Ishikawa (cell line): ENCODE results near the gene TNPO2.

ENCODE experiments used
- CEBPB ChIP-seq: IDR thresholded peaks from 2 replicates; pipeline ENCODE4 v1.6.1; 2012
- CREB1 ChIP-seq: IDR thresholded peaks from 2 replicates; pipeline ENCODE4 v1.6.1; 2012; ENCODE audit warnings: low read depth
- EGR1 ChIP-seq: IDR thresholded peaks from 2 replicates; pipeline ENCODE4 v1.6.1; 2012
- EP300 ChIP-seq: IDR thresholded peaks from 2 replicates; pipeline ENCODE4 v1.6.1; 2012; ENCODE audit warnings: borderline replicate concordance
- FOXM1 ChIP-seq: IDR thresholded peaks from 2 replicates; pipeline ENCODE4 v1.6.1; 2012; ENCODE audit warnings: low read depth, borderline replicate concordance
- NFIC ChIP-seq: IDR thresholded peaks from 2 replicates; pipeline ENCODE4 v1.6.1; 2012
- RAD21 ChIP-seq: IDR thresholded peaks from 2 replicates; pipeline ENCODE4 v1.6.1; 2012; ENCODE audit warnings: low read depth
- TAF1 ChIP-seq: IDR thresholded peaks from 2 replicates; pipeline ENCODE4 v1.6.1; 2012; ENCODE audit warnings: low read depth, mild to moderate bottlenecking
- TCF12 ChIP-seq: IDR thresholded peaks from 2 replicates; pipeline ENCODE4 v1.6.1; 2012; ENCODE audit warnings: low read depth
- TEAD4 ChIP-seq: IDR thresholded peaks from 2 replicates; pipeline ENCODE4 v1.6.1; 2012
- YY1 ChIP-seq: IDR thresholded peaks from 2 replicates; pipeline ENCODE4 v1.6.1; 2012; ENCODE audit warnings: low read depth
- ZBTB7A ChIP-seq: IDR thresholded peaks from 2 replicates; pipeline ENCODE4 v1.6.1; 2012; ENCODE audit warnings: low read depth
- TF ChIP-seq, protein P1 (sequence below): IDR thresholded peaks from 2 replicates; pipeline ENCODE4 v1.6.1; 2012; ENCODE audit warnings: low read depth, mild to moderate bottlenecking
- TF ChIP-seq, protein P2 (sequence below): IDR thresholded peaks from 2 replicates; pipeline ENCODE4 v1.6.1; 2012
- TF ChIP-seq, protein P3 (sequence below): IDR thresholded peaks from 2 replicates; pipeline ENCODE4 v1.6.1; 2012

The TNPO2 gene

DNA sequence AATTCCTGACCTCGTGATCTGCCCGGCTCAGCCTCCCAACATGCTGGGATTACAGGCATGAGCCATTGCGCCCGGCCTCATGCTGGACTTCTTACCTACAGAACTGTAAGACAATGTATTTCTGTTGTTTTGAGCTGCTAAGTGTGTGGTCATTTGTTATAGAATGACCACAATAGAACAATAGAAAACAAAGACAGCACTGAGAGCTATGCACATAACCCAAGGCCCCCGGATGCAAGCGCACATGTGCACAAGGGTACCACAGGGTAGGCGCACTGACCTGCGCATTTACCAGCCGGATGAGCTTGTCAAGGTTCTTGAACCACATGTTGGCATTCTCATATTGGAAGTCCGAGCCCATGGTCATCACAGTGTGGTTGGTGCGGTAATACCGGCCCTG is 62.8 kb downstream of the TNPO2 start:
- TF ChIP-seq YY1 = no peak
- TF ChIP-seq CREB1 = no peak
- TF ChIP-seq EP300 = no peak
- TF ChIP-seq FOXM1 = no peak
- no peak for TF ChIP-seq EGR1
- TF ChIP-seq, protein P1, sequence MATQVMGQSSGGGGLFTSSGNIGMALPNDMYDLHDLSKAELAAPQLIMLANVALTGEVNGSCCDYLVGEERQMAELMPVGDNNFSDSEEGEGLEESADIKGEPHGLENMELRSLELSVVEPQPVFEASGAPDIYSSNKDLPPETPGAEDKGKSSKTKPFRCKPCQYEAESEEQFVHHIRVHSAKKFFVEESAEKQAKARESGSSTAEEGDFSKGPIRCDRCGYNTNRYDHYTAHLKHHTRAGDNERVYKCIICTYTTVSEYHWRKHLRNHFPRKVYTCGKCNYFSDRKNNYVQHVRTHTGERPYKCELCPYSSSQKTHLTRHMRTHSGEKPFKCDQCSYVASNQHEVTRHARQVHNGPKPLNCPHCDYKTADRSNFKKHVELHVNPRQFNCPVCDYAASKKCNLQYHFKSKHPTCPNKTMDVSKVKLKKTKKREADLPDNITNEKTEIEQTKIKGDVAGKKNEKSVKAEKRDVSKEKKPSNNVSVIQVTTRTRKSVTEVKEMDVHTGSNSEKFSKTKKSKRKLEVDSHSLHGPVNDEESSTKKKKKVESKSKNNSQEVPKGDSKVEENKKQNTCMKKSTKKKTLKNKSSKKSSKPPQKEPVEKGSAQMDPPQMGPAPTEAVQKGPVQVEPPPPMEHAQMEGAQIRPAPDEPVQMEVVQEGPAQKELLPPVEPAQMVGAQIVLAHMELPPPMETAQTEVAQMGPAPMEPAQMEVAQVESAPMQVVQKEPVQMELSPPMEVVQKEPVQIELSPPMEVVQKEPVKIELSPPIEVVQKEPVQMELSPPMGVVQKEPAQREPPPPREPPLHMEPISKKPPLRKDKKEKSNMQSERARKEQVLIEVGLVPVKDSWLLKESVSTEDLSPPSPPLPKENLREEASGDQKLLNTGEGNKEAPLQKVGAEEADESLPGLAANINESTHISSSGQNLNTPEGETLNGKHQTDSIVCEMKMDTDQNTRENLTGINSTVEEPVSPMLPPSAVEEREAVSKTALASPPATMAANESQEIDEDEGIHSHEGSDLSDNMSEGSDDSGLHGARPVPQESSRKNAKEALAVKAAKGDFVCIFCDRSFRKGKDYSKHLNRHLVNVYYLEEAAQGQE = no peak
- TF ChIP-seq TEAD4 = no peak
- TF ChIP-seq, protein P2, sequence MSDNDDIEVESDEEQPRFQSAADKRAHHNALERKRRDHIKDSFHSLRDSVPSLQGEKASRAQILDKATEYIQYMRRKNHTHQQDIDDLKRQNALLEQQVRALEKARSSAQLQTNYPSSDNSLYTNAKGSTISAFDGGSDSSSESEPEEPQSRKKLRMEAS = no peak
- no peak for TF ChIP-seq CEBPB
- TF ChIP-seq, protein P3, sequence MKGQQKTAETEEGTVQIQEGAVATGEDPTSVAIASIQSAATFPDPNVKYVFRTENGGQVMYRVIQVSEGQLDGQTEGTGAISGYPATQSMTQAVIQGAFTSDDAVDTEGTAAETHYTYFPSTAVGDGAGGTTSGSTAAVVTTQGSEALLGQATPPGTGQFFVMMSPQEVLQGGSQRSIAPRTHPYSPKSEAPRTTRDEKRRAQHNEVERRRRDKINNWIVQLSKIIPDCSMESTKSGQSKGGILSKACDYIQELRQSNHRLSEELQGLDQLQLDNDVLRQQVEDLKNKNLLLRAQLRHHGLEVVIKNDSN = no peak
- TF ChIP-seq RAD21 = no peak
- TF ChIP-seq TCF12 = no peak
- TF ChIP-seq TAF1 = no peak
- no peak for TF ChIP-seq NFIC

DNA sequence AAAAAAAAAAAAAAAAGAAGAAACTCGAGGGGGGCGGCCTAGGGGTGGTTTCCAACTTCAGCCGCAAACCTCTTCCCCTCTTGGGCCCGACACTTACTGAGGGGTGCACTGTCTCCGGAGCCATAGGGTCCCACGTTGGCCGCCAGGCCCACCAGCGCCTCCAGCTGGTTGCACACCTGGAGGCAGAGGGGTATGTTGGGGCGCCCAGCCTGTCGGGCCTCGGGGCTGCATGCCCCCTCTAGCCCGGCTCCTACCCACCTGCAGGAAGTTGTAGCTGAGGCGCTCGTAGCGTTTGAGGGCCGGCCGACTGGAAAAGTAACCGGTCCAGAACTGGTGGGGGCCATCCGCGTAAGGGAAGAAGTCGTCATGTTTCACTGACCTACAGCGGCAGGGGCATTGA is 65.8 kb downstream of the TNPO2 start:
- TF ChIP-seq TCF12 (no peak), CREB1 (no peak), RAD21 (no peak), CEBPB (no peak), NFIC (no peak), ZBTB7A (no peak)
- TF ChIP-seq, protein P1 = no peak
- TF ChIP-seq, protein P2 = no peak

DNA sequence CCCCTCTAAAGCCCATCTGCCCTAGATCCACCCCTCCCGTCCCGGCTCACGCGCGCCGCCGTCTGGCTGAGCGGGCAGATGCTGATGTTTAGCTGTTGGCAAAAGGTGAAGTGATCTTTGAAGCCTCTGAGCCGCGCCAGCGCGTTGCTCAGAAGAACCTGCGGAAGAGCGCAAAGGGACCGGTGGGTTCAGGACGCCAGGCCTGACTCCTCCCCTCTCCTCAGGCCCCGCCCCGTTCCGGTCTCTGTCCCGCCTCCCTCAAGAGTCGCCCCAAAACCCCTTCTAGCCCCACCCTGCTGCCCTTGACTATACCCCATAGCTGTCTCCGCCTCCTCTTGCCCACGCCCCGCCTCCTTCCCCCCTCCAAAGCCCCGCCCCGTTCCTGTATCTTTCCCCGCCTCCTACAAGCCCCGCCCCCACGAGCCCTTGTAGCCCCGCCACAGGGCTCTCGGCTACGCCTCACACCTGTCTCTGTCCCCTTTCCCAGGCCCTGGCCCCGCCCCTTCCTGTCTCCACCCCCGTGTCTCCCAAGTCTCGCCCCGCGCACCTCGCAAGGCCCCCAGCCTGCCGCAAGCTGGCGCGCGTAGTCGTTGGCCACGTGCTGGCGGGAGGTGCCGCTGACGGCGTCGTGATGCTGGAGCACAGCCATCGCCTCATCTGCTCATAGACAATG is 66.7 kb downstream of the TNPO2 start:
- TF ChIP-seq, protein P3 = no peak
- no peak for TF ChIP-seq EP300
- TF ChIP-seq NFIC = no peak
- TF ChIP-seq, protein P2 = no peak
- no peak for TF ChIP-seq TCF12
- no peak for TF ChIP-seq EGR1
- TF ChIP-seq RAD21 = no peak
- TF ChIP-seq FOXM1 = no peak
- no peak for TF ChIP-seq CREB1
- no peak for TF ChIP-seq TAF1
- TF ChIP-seq, protein P1 = no peak
- TF ChIP-seq ZBTB7A = no peak
- no peak for TF ChIP-seq TEAD4
- TF ChIP-seq YY1 = no peak
- TF ChIP-seq CEBPB = no peak

DNA sequence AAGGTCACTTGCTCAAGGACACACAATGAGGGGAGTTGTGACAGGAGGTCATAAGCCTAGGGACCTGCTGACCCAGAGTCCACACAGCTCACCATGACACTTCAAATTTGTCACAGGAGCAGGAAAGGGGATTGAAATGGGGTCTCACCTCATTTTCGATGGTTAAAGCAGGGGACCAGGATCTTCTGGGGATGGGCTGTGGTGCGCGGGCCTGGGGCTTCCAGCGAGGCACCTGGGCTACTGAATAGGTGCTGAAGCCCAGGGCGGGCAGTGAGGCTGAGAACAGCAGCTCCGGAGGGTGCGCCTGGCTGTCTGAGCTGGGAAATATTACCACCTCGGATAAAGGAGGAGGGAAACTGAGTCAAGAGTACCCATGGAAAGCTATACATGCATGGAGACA is 68.2 kb downstream of the TNPO2 start:
- no peak for TF ChIP-seq TCF12

DNA sequence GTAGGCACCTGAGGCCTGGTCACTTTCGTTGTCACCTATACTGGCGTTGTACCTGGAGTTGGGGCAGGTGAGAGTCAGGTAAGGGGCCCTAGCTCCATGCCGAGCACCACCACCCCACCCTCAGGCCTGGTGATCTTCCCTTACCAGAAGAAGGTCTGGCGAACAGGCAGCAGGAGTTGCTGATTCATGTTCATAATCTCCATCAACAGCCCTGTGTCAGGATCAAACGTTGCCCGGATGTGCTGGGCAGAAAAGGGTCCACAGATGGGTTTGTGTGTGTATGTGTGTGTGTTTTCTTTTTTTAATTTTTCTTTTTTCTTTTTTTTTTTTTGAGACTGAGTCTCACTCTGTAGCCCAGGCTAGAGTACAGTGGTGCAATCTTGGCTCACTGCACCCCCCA is 71.5 kb downstream of the TNPO2 start:
- TF ChIP-seq EGR1 (no peak), EP300 (no peak), YY1 (no peak), TEAD4 (no peak), CEBPB (no peak), RAD21 (no peak), NFIC (no peak), ZBTB7A (no peak), TCF12 (no peak), FOXM1 (no peak), TAF1 (no peak), CREB1 (no peak)
- TF ChIP-seq, protein P1 = no peak
- TF ChIP-seq, protein P2 = no peak
- TF ChIP-seq, protein P3 = no peak
